Activated CD4-positive, alpha-beta T cell treated with anti-CD3 and anti-CD28 coated beads, Interleukin-2, amount 50 U/mL, for 4 hours (primary cell): ENCODE measurements around the gene TRIM7.
"Not testable (repeated sequence)": the region's sequence is repeated elsewhere in the genome, so short reads cannot be mapped to it uniquely, and the experiment has no call there.

Experiments used
- DNase-seq, 2 experiments: peaks; one replicate each; pipeline ENCODE4 v3.0.0-alpha.2; 2020

Gene TRIM7

GRCh38 chr5:181232593-181232992 lies 27.6 kb upstream of the TRIM7 start:
- DNase-seq = no peak

- no peak for DNase-seq
Observed at GRCh38 chr5:181231432-181231831, 26.4 kb upstream of the TRIM7 start.

GRCh38 chr5:181230551-181230950 lies 25.6 kb upstream of the TRIM7 start:
- no peak for DNase-seq

- no peak for DNase-seq
Observed at GRCh38 chr5:181229996-181230395, 25.0 kb upstream of the TRIM7 start.

GRCh38 chr5:181224390-181225229 lies 19.6 kb upstream of the TRIM7 start:
- DNase-seq = no peak

GRCh38 chr5:181223729-181224389 lies 18.9 kb upstream of the TRIM7 start:
- no peak for DNase-seq

- peak; percentile 94 to 95 for DNase-seq
Observed at GRCh38 chr5:181223058-181223728, 18.2 kb upstream of the TRIM7 start, which contains the start of gene TRIM41. Gene TRIM41 (plus strand): TSS chr5:181223281. CDS start chr5:181224000, 719 bp downstream.

- no peak for DNase-seq
Observed at GRCh38 chr5:181222630-181223057, 17.6 kb upstream of the TRIM7 start.

GRCh38 chr5:181221792-181222629 lies 17.0 kb upstream of the TRIM7 start:
- peak; percentile 94 to 98 for DNase-seq

- DNase-seq = no peak
Observed at GRCh38 chr5:181221105-181221791, 16.3 kb upstream of the TRIM7 start.

GRCh38 chr5:181220178-181220515 lies 15.2 kb upstream of the TRIM7 start:
- DNase-seq = no peak

- DNase-seq = no peak
Observed at GRCh38 chr5:181219262-181220177, 14.5 kb upstream of the TRIM7 start.

- DNase-seq = no peak
Observed at GRCh38 chr5:181218795-181219124, 13.8 kb upstream of the TRIM7 start.

GRCh38 chr5:181217803-181218062 lies 12.7 kb upstream of the TRIM7 start:
- no peak for DNase-seq

- DNase-seq = peak in 1 of 2 experiments; percentile 57
Observed at GRCh38 chr5:181217111-181217802, 12.3 kb upstream of the TRIM7 start.

- no peak for DNase-seq
Observed at GRCh38 chr5:181215997-181216989, 11.3 kb upstream of the TRIM7 start.

- DNase-seq = not testable (repeated sequence)
Observed at GRCh38 chr5:181214249-181214648, 9.3 kb upstream of the TRIM7 start.

GRCh38 chr5:181212934-181213333 lies 7.9 kb upstream of the TRIM7 start:
- no peak for DNase-seq

- DNase-seq = no peak
Observed at GRCh38 chr5:181212080-181212479, 7.1 kb upstream of the TRIM7 start.
